Ishikawa (cell line): ENCODE data around the gene ATXN8OS.

Source experiments
- CEBPB ChIP-seq: IDR thresholded peaks from 2 replicates; pipeline ENCODE4 v1.6.1; 2012
- CREB1 ChIP-seq: IDR thresholded peaks from 2 replicates; pipeline ENCODE4 v1.6.1; 2012; ENCODE audit warnings: low read depth
- EGR1 ChIP-seq: IDR thresholded peaks from 2 replicates; pipeline ENCODE4 v1.6.1; 2012
- EP300 ChIP-seq: IDR thresholded peaks from 2 replicates; pipeline ENCODE4 v1.6.1; 2012; ENCODE audit warnings: borderline replicate concordance
- FOXM1 ChIP-seq: IDR thresholded peaks from 2 replicates; pipeline ENCODE4 v1.6.1; 2012; ENCODE audit warnings: low read depth, borderline replicate concordance
- MAX ChIP-seq: IDR thresholded peaks from 2 replicates; pipeline ENCODE4 v1.6.1; 2012
- NFIC ChIP-seq: IDR thresholded peaks from 2 replicates; pipeline ENCODE4 v1.6.1; 2012
- RAD21 ChIP-seq: IDR thresholded peaks from 2 replicates; pipeline ENCODE4 v1.6.1; 2012; ENCODE audit warnings: low read depth
- TAF1 ChIP-seq: IDR thresholded peaks from 2 replicates; pipeline ENCODE4 v1.6.1; 2012; ENCODE audit warnings: low read depth, mild to moderate bottlenecking
- TCF12 ChIP-seq: IDR thresholded peaks from 2 replicates; pipeline ENCODE4 v1.6.1; 2012; ENCODE audit warnings: low read depth
- TEAD4 ChIP-seq: IDR thresholded peaks from 2 replicates; pipeline ENCODE4 v1.6.1; 2012
- USF1 ChIP-seq: IDR thresholded peaks from 2 replicates; pipeline ENCODE4 v1.6.1; 2012
- YY1 ChIP-seq: IDR thresholded peaks from 2 replicates; pipeline ENCODE4 v1.6.1; 2012; ENCODE audit warnings: low read depth
- ZBTB7A ChIP-seq: IDR thresholded peaks from 2 replicates; pipeline ENCODE4 v1.6.1; 2012; ENCODE audit warnings: low read depth
- TF ChIP-seq, protein P1 (sequence below): IDR thresholded peaks from 2 replicates; pipeline ENCODE4 v1.6.1; 2012; ENCODE audit warnings: low read depth, mild to moderate bottlenecking

Gene ATXN8OS

DNA sequence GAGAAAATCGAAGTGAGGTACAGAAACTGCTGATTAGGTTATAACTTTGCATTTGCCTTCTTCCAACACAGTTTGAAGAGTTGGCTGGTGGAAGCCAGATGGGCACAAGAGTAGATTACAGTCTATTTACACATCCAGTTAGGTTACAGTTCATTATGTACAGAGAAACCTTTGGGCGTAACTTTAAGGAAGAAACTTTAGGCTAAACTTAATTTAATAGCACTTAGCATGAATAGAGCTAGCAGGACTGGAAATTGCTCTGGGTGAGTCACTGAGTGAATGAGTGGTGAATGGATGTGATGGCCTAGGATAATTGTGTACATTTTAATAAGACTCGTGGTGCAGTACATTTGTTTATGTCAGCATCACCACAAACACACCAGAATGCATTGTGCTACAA lies 63.5 kb downstream of the ATXN8OS start:
- TF ChIP-seq NFIC (no peak), CREB1 (no peak), TCF12 (no peak), RAD21 (no peak), USF1 (no peak), EP300 (no peak), YY1 (no peak)

- TF ChIP-seq CEBPB, result no peak
- no peak for TF ChIP-seq TCF12
- no peak for TF ChIP-seq EP300
- no peak for TF ChIP-seq EGR1
- TF ChIP-seq MAX, result no peak
- no peak for TF ChIP-seq TEAD4
- TF ChIP-seq ZBTB7A, result no peak
- TF ChIP-seq, protein P1, sequence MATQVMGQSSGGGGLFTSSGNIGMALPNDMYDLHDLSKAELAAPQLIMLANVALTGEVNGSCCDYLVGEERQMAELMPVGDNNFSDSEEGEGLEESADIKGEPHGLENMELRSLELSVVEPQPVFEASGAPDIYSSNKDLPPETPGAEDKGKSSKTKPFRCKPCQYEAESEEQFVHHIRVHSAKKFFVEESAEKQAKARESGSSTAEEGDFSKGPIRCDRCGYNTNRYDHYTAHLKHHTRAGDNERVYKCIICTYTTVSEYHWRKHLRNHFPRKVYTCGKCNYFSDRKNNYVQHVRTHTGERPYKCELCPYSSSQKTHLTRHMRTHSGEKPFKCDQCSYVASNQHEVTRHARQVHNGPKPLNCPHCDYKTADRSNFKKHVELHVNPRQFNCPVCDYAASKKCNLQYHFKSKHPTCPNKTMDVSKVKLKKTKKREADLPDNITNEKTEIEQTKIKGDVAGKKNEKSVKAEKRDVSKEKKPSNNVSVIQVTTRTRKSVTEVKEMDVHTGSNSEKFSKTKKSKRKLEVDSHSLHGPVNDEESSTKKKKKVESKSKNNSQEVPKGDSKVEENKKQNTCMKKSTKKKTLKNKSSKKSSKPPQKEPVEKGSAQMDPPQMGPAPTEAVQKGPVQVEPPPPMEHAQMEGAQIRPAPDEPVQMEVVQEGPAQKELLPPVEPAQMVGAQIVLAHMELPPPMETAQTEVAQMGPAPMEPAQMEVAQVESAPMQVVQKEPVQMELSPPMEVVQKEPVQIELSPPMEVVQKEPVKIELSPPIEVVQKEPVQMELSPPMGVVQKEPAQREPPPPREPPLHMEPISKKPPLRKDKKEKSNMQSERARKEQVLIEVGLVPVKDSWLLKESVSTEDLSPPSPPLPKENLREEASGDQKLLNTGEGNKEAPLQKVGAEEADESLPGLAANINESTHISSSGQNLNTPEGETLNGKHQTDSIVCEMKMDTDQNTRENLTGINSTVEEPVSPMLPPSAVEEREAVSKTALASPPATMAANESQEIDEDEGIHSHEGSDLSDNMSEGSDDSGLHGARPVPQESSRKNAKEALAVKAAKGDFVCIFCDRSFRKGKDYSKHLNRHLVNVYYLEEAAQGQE, result no peak
- TF ChIP-seq YY1, result no peak
- TF ChIP-seq FOXM1, result no peak
- TF ChIP-seq RAD21, result no peak
- TF ChIP-seq CREB1, result no peak
- TF ChIP-seq TAF1, result no peak
Observed at GRCh38 chr13:70172946-70173597, 65.4 kb downstream of the ATXN8OS start.

DNA sequence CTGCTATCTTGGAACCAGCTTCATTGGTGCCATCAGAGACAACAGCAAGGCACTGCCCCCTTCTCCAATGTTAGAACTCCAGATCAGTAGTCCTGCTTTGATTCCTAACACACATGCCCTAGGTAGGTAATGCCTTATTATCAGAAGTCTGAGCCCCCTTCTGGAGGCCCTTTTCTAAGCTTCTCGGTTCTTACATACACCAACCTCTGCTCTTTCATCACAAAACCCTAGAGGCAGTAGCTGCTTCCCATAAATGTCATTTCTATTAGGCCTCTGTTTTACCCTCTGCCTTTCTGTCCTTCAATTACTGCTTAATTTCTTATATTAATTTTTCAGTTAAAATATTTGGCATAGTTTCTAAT lies 66.0 kb downstream of the ATXN8OS start:
- TF ChIP-seq YY1, result no peak
- TF ChIP-seq USF1, result no peak
- no peak for TF ChIP-seq EP300
- TF ChIP-seq TEAD4, result no peak
- TF ChIP-seq EGR1, result no peak
- TF ChIP-seq MAX, result no peak
- TF ChIP-seq TCF12, result no peak
- TF ChIP-seq CREB1, result no peak
- TF ChIP-seq, protein P1, result no peak

GRCh38 chr13:70178346-70178745 lies 70.7 kb downstream of the ATXN8OS start:
- TF ChIP-seq EGR1 (no peak), USF1 (no peak), NFIC (no peak), TCF12 (no peak), FOXM1 (no peak), TEAD4 (no peak), CEBPB (no peak), RAD21 (no peak), ZBTB7A (no peak), YY1 (no peak), TAF1 (no peak), CREB1 (no peak), MAX (no peak), EP300 (no peak)
- TF ChIP-seq, protein P1, result no peak
